Femur (tissue), 1 donor: Measurements from ENCODE around the gene CDH4.

Experiments used
- DNase-seq: peaks from one replicate; pipeline ENCODE4 v3.0.0-alpha.2; 2017

CDH4 gene

GRCh38 chr20:61596687-61597330 lies 344.7 kb downstream of the CDH4 start:
- no peak for DNase-seq

- no peak for DNase-seq
Observed at GRCh38 chr20:61597996-61598395, 345.9 kb downstream of the CDH4 start.

GRCh38 chr20:61598586-61598985 lies 346.5 kb downstream of the CDH4 start:
- DNase-seq: no peak

- DNase-seq: no peak
Observed at GRCh38 chr20:61599061-61599531, 347.0 kb downstream of the CDH4 start.

- no peak for DNase-seq
Observed at GRCh38 chr20:61599541-61599992, 347.5 kb downstream of the CDH4 start.

- DNase-seq: no peak
Observed at GRCh38 chr20:61600016-61600415, 348.0 kb downstream of the CDH4 start.

- DNase-seq: no peak
Observed at GRCh38 chr20:61601361-61601760, 349.3 kb downstream of the CDH4 start.

GRCh38 chr20:61601853-61602252 lies 349.8 kb downstream of the CDH4 start:
- no peak for DNase-seq

- DNase-seq: no peak
Observed at GRCh38 chr20:61603715-61604114, 351.7 kb downstream of the CDH4 start.

GRCh38 chr20:61604549-61604948 lies 352.5 kb downstream of the CDH4 start:
- no peak for DNase-seq

- no peak for DNase-seq
Observed at GRCh38 chr20:61605283-61605682, 353.2 kb downstream of the CDH4 start.

GRCh38 chr20:61605862-61606557 lies 353.9 kb downstream of the CDH4 start:
- DNase-seq: no peak

- DNase-seq: no peak
Observed at GRCh38 chr20:61608275-61609085, 356.4 kb downstream of the CDH4 start.

GRCh38 chr20:61609461-61609860 lies 357.4 kb downstream of the CDH4 start:
- no peak for DNase-seq

GRCh38 chr20:61611401-61612180 lies 359.5 kb downstream of the CDH4 start:
- no peak for DNase-seq

GRCh38 chr20:61613917-61614705 lies 362.1 kb downstream of the CDH4 start:
- no peak for DNase-seq

GRCh38 chr20:61614706-61615100 lies 362.6 kb downstream of the CDH4 start:
- no peak for DNase-seq

GRCh38 chr20:61615806-61616205 lies 363.7 kb downstream of the CDH4 start:
- DNase-seq: no peak

- DNase-seq: no peak
Observed at GRCh38 chr20:61619751-61620150, 367.7 kb downstream of the CDH4 start.

GRCh38 chr20:61620174-61620573 lies 368.1 kb downstream of the CDH4 start:
- no peak for DNase-seq

- DNase-seq: no peak
Observed at GRCh38 chr20:61621035-61621730, 369.1 kb downstream of the CDH4 start.
